GM12864 (cell line): ENCODE results near the gene CHST10.

ENCODE experiments used
- DNase-seq: peaks from one replicate; pipeline ENCODE4 v3.0.0-alpha.2; 2011; ENCODE audit warnings: low read depth
- H3K4me3 ChIP-seq: 2 replicates; pipeline ENCODE4 v1.5.1; 2011; ENCODE audit warnings: mild to moderate bottlenecking, low read depth, low read length, control low read depth
- CTCF ChIP-seq: IDR thresholded peaks from 2 replicates; pipeline ENCODE4 v1.5.1; 2011; ENCODE audit warnings: low read depth, mild to moderate bottlenecking, moderate library complexity, low read length, control low read depth, inconsistent platforms; ENCODE audit errors: missing control alignments

The CHST10 gene

GRCh38 chr2:100395532-100396350 is 21.7 kb downstream of the CHST10 start:
- TF ChIP-seq CTCF = no peak
- H3K4me3 ChIP-seq = no peak overlapping the region
- DNase-seq = no peak

- no peak for TF ChIP-seq CTCF
- H3K4me3 ChIP-seq = no peak overlapping the region
- no peak for DNase-seq
Observed at GRCh38 chr2:100394111-100394641, 23.3 kb downstream of the CHST10 start.

GRCh38 chr2:100393362-100393761 is 24.1 kb downstream of the CHST10 start:
- TF ChIP-seq CTCF = no peak
- no peak for DNase-seq
- no peak overlapping the region for H3K4me3 ChIP-seq

- no peak for DNase-seq
- H3K4me3 ChIP-seq = no peak overlapping the region
- no peak for TF ChIP-seq CTCF
Observed at GRCh38 chr2:100392715-100393114, 24.8 kb downstream of the CHST10 start.

- no peak for TF ChIP-seq CTCF
- DNase-seq = no peak
- H3K4me3 ChIP-seq = no peak overlapping the region
Observed at GRCh38 chr2:100391735-100392515, 25.5 kb downstream of the CHST10 start.

GRCh38 chr2:100390001-100390940 is 27.2 kb downstream of the CHST10 start:
- no peak for DNase-seq
- TF ChIP-seq CTCF = no peak

More at GRCh38 chr2:100390001-100390940, 27.2 kb downstream of the CHST10 start:
- no peak overlapping the region for H3K4me3 ChIP-seq
